T follicular helper cell (primary cell): ENCODE measurements around the gene ATG4A.

Experiments
- DNase-seq: peaks from one replicate; pipeline ENCODE4 v3.0.0-alpha.2; 2020; ENCODE audit warnings: low read depth
- total RNA-seq, 2 experiments: gene quantifications; one replicate each; lab custom pipeline; 2026; lab: John Stamatoyannopoulos, UW

Gene ATG4A, protein sequence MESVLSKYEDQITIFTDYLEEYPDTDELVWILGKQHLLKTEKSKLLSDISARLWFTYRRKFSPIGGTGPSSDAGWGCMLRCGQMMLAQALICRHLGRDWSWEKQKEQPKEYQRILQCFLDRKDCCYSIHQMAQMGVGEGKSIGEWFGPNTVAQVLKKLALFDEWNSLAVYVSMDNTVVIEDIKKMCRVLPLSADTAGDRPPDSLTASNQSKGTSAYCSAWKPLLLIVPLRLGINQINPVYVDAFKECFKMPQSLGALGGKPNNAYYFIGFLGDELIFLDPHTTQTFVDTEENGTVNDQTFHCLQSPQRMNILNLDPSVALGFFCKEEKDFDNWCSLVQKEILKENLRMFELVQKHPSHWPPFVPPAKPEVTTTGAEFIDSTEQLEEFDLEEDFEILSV
- 17.8 to 23.3 reads per million in 2 experiments for total RNA-seq

DNA sequence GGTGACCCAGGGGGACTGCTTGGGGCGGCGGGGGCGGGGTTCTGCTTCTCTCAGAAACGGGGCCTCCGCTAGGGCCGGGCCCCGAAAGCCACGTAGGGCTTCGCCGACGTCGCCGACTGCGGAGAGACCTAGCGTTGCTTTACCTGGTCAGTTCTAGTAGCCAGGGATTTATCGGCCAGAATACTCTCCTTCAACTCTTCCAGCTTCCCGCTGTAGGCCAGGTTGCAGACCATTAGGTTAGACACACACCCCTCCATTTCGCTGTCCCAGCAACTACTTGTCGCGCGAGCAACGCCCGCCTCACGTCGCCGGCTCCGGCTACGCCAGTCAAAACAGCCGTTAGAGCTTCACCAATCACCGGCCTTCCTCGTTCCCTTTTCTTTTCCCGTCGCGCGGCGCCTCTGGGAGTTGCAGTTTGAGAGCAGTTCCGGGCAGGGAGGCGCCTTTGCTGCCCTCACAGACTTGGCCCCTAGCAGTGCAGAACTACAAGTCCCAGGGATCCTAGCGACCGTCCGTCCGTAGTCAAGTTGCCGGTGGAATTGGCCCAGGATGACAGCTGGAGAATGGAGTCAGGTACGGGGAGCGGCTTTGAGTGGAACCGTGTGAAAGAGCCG, at the start of gene ATG4A, which contains the start of gene PSMD10:
Gene ATG4A, plus strand, starts transcription at position 515 of the 614 bp plus-strand sequence. Its CDS starts 49 bp downstream, at position 564.
Gene PSMD10, minus strand, starts transcription at position 279 of the 614 bp plus-strand sequence. Its CDS starts 22 bp downstream, at position 257.
- DNase-seq, result peak; percentile 84

DNA sequence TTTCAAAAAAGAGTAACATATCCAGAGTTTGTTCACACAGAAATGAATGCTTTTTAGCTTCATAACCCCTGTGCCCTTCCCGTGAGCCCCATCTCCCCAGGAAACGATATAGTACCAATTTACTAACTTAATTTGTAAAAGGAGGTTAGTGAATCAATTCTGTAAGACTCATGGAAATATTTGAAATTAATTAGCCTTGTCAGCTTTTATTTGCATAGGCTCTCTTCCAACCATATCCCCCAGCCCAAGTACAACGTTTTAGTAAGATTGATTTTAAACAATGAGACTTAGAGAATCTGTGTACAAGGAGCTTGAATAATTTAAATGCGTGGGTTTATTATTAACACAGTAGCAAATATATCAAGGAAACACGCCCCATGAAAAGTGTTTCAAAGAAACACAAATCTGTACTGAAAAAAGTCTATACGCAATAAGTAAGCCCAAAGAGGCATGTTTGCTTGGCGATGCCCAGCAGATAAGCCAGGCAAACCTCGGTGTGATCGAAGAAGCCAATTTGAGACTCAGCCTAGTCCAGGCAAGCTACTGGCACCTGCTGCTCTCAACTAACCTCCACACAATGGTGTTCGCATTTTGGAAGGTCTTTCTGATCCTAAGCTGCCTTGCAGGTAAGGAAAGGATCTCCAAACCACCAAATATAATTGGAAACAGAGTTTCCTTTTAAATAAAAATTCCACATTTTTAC, 46.9 kb upstream of the ATG4A start, which contains the start of gene VSIG1:
Gene VSIG1, plus strand, starts transcription at position 512 of the 703 bp plus-strand sequence. Its CDS starts 66 bp downstream, at position 578.
- DNase-seq, result no peak

DNA sequence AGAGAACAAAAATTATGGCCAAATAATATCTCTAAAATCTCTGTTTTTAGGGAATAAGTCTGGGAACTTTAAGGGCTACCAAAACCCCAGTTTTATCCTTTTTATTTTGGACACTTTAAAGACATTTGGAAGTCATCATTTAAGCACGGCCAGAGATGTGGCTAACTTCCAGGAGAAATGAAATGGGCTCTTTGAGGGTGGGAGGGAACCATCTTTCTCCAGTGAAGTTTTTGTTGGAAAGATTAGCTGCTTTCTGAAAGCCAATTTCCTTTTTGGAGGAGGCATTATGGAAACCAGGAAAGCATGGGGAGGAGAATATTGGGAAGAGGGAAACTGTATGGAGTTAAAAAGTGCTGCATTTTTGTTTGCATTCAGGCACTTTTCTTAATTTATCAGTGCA, 41.9 kb upstream of the ATG4A start:
- no peak for DNase-seq

DNA sequence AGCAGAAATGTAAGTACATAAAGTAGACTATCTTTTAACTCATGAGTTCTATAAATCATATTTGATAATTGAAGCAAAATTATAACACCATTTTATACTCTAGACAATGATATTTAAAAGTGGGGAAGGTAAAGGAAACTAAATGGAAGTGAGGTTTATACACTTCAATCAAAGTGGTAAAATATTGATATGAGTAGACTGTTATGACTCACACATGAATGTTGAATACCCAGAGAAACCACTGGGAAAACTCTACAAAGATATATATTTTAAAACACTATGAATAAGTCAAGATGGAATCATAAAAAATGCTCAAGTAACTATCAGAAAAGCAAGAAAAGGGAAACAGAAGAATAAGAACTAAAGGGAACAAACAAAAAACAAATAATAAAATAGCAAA, 38.4 kb upstream of the ATG4A start:
- DNase-seq, result no peak

DNA sequence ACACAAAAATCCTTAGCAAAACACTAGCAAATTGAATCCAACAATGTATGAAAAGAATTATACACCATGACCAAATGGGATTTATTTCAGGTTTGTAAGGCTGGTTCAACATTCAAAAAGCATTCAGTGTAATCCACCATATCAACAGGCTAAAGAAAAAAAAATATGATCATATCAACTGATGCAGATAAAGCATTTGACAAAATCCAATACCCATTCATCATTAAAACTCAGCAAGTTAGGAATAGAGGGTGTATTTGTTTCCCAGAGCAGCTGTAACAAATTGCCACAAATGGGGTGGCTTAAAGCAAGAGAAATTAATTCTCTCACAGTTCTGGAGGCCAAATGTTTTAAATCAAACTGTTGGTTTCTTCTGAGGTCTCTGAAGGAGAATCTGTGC, 36.0 kb upstream of the ATG4A start:
- no peak for DNase-seq

DNA sequence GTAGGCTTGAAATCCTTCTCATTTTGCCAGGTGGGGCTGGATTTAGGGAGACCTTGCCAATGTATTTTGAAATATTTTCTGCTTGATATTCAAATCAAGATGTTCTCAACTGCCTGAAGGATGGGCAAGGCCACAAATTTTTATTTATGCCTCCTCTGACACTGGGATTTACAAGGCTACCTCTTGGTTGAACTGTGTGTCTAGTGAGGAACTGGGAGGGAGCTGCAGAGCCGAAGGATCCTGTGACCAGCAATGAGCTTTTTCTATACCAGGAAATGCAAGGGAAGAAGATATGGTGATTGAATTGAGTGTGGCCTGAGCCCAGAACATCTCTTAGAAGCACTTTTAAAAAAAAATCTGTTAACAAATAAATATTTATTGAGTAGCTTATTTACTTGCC, 31.8 kb upstream of the ATG4A start:
- DNase-seq, result no peak

DNA sequence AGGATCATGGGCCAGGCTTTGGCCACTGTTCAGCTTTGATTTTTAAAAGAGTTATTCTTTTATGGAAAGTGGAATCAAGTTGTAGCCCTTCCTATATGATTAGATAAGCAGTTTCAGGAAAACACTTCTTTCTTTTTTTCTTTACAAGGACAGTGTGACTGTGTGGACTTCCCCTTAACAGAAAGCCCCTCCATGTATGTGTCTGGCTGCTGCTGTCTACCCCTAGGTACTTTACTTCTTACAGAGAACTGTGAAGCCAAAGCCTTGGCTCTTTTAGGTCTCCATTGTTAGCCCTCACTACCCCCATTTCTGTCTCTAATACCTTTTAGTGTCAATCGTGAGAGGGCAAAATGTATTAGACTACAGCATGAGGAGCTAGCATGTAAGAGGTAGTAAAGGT, 27.6 kb upstream of the ATG4A start:
- DNase-seq, result no peak

DNA sequence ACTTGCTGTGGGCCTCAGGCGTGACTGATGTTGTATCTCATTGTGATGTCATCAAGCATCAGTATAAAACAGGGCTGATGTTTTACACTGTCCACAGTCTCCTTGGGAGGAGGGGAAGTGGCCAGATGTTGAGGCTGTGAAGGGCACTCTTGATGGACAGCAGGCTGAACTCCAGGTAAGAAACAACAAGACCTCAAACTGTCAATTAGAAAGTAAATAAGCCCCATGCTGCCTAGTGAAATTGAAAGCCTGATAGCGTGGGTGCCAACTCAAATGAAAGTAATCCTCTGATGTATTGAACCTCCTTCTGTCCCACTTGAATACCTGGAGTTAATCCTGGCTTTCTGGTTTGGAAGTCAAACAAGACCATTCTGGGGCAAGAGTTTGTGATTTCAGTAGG, 27.0 kb upstream of the ATG4A start:
- no peak for DNase-seq

DNA sequence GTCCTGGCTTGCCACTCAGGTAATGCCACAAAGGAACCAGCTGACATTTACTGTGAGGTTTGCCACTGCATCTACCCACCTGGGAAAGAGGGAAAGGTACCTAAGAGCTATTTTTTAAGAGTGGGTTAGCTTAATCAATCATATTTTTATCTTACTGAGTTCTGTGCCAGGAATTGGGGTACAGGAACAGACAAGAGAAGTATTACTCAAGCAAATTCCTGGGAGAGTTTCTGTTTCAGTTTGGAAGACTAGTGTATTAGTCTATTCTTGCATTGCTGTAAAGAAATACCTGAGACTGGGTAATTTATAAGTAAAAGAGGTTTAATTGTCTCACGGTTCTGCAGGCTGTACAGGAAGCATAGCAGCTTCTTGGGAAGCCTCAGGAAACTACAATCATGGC, 23.5 kb upstream of the ATG4A start:
- DNase-seq, result no peak

DNA sequence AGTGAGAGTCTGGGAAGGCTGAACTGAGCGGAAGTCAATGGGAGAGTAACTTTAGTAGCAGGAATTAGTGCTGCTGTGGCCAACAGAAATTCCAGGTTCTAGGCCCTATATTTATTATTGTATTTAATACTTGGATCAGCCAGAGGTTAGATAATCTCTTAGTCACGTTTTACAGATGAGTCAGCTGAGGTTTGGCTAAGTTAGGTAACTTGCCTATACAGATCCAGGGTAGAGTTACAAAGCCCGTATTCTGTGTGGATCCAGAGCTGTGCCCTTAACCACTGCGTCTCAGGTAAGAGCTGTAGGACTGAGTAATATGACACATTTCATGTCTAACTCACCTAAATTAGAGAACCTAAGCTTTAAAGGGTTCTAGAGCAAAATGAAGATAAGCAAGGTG, 20.7 kb upstream of the ATG4A start:
- DNase-seq, result no peak

DNA sequence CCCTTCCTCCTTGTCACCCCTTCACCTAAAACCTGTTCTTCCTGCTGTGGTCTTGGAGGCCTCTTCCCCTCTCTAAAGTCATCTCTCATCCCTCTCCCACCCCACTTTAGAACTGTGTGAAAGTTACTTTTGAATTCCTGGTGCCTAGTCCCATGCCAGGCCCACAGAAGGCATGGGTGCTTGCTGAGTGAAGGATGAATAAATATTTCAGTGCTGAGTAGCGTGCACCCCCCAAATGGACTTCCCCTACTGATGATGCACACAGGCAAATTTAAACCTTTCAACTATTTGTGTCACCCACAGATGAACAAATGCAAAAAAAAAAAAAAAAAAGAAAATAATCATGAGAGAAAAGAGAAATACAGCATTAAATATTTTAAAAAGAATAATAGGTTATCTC, 20.0 kb upstream of the ATG4A start:
- no peak for DNase-seq

DNA sequence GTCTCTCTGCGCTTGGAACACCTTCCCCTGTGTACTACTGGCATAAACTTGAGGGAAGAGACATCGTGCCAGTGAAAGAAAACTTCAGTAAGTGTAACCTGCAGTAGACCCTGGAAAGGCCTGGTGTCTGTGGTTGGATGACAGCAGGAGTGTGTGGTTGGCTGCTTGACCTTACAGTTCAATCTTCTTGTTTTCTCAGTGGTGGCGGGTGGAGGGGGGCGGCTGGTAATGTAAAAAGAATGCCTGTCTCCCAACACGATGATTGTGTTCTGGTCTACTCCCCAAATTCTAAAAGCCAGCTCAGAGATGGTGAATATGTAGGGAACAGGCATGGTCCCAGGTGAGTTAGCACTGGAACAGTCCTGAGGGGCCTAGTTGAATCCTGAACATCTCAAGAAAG, 18.8 kb upstream of the ATG4A start:
- no peak for DNase-seq

DNA sequence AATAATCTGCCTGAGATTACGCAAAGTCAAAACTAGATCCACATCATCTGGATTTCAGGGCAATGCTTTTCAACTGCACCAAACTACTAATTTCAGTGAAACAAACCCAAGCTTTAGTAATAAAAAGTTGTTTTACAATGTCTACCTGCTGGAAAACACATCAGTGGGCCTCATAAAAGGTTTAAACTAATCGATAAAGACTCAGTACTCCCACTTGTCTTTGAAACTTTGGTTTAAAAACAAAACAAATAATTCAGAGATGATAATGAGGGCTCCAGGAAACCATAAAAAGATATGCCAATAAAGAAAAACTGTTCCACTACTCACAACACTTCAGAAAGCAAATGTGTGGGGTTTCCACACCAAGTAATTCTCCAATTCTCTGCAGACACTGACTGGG, 10.5 kb upstream of the ATG4A start:
- DNase-seq, result no peak

DNA sequence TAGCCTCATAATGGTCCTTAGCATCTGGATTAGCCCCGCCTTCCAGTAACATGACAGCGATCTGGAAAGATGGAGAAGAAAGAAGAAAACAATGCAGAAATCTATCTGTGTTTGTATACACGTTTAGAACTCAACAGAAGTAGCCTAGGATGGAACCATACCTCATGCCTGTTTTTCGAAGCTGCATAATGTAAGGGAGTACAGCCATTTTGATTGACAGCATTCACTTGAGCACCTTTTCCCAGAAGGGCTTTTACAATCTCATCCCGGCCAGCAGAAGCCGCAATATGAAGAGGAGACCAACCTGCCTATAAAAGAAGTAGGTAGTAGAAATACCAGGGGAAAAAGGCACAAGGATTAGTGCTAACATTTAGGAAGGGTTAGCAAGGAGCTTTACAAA, 3.8 kb upstream of the ATG4A start:
- DNase-seq, result no peak

DNA sequence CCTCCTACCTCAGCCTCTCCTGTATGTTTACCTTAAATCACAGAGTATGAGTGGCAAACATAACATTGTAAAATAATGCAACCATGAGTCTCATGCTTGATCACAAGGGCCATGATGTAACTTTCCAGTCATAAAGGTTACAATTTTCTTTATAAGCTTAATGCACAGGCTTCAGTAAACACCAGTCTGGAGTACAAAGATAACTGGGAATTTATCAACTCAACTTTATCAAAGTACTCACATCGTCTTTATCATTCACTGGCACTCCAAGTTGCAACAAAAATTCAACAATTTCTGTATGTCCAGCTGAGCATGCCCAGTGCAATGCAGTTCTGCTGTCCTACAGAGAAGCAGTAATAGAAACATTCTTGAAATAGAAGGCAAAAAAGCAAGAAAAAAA, 3.1 kb upstream of the ATG4A start:
- no peak for DNase-seq

DNA sequence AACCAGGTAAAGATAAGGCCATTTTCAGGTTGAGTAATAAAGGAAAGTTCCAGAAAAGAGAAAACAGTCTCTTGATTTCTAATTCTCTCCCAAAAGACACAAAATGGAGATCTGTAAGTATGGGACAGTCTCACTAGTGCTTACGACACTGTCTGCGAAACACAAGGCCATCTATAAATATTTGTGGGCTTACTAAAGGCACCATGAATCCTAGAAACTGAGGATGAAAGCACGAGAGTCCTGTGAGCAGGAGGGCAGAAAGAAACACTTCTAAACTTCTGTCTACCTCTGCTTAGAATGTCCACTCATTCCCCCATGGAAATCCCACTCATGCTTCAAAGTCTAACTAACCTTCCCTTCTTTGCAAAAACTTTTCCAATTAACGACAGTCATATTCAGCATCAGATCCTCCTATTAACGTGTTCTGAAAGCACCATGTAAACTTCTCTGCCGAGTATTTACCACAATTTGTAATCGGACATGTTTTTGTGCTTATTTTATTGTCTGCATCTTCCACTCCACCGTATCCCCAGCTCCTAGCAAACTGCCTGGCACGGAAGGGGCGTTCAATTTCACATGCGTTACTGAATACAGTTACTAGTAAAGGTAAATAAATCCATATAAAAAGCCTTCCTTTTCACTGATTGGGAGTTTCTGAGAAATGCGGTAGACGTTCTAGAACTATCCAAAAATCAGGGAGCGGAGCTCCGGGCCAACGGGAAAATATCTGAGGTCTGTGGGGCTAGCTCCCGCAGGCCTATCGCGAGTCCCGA, 901 bp upstream of the ATG4A start:
- DNase-seq, result no peak

DNA sequence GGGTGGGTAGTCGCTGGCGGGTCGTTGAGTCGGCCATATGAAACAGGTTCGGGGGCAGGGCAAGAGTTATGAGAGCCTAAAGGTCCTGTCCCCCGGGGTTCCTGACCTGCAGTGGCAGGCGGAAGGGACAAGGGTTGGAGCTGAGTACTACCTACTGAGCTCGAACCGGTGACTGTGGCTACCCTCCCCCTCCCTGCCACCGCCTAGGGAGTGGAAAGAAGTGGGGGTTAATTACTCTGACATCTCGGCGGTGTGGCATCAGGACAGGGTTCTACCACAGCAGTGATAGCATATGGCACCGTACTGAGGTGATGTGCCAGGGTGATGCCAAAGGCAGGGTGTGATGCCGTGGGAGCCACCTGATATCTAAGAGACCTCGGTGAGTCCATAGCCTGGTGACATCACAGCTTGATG, 307 bp downstream of the ATG4A start:
- no peak for DNase-seq

DNA sequence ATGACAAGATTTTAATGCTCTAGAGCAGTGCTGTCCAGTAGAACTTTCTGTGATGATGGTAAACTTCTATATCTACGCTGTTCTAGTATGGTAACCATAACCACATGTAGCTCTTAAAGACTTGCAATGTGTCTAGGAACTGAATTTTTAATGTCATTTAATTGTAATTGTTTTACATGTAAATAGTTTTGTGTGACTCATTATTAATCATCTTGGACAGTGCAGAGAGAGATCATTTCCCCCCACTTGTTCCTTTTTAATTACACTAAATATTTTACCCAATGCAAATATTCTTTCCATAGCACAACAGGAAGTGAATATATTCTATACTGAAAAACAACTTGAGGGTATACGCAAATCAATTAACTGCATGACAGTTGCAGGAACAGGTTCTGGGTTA, 5.8 kb downstream of the ATG4A start:
- DNase-seq, result no peak

DNA sequence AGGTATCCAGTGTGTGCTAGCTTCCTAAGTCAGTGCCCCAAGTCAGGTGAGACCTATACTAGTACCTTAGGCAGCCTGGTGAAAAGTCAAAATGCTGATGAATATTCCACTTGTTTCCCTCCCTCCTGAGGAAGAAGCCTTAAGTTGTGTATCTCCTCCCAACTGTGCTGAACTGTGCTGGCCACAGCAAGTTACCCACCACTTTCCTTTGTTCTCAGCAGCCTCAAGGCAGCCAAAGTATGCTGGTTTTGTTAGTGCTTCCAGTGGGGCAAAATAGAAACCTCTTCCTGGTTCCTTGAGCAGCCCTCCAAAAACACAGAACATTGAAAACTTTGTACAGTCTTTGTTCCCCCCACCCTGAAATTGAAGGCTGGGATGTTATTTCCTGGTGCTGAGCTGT, 13.9 kb downstream of the ATG4A start:
- no peak for DNase-seq

DNA sequence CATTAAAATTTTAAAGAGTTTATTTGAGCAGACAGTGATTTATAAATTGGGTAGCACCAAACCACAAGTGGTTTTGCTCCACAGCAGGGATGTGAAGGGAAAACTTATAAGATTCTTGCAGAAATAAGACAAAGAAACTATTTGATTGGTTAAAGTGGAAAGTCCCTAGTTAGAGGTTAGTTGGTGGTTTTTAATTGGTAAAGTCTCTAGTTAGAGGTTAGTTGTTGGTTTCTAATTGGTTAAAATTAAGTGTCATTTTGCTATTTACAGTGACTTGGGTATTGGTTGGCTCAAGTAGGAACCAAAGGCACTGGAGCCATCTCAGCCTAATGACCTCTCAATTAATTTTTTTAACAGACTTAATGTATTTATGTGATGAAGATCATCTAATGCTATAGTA, 23.0 kb downstream of the ATG4A start:
- no peak for DNase-seq

DNA sequence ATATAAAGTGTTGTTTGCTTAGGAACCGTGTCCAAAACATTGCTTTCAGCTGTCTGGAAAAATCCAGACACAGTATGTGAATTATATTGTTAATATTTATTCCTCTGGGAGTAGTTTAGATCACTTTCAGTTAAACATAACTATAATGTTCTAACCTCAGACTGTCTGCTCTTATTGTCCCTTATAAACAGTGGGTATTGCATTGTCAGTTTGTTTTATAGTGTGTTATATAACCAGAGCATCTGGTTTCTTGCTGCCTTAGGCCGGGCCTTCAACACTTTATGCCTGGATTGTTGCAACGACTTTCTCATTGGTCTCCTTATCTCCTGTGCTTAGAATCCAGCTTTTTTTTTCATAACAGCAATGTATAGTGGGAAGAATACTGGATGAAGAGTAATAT, 26.4 kb downstream of the ATG4A start:
- no peak for DNase-seq

DNA sequence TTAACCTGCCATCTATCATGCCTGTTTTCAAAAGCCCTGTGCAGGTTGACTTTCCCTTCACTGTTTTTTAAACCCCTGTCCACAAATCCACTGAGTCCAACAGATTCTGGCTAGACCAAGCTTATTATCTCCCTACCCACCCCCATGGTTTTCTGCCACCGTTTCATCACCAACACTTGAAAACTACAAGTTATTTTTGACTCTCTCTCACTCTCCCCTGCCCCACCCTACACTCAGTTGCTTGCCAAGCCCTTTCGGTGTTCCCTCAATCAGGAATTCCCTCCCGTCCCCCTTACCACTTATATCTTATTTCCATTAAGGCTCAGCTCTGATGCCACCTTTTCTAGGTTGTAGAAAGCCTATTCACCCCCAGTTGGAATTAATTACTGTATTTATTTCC, 29.7 kb downstream of the ATG4A start:
- DNase-seq, result no peak
